Nephron progenitor cell (in vitro differentiated cells): Measurements from ENCODE around the gene TNFSF13B.

Source experiments
- DNase-seq: peaks from one replicate; pipeline ENCODE4 v3.0.0; 2021
- H3K27ac Mint-ChIP-seq: 2 replicates; pipeline ENCODE4 v1.8.0; 2021; ENCODE audit warnings: mild to moderate bottlenecking, moderate library complexity, mixed read lengths
- H3K27me3 Mint-ChIP-seq: 2 replicates; pipeline ENCODE4 v1.8.0; 2021; ENCODE audit warnings: mild to moderate bottlenecking, low read depth, mixed read lengths; ENCODE audit not compliant: poor library complexity
- H3K36me3 Mint-ChIP-seq: 2 replicates; pipeline ENCODE4 v1.8.0; 2021; ENCODE audit warnings: low read depth, mixed read lengths
- H3K4me1 Mint-ChIP-seq: 2 replicates; pipeline ENCODE4 v1.8.0; 2021; ENCODE audit warnings: mixed read lengths
- H3K4me3 Mint-ChIP-seq: 2 replicates; pipeline ENCODE4 v1.8.0; 2021; ENCODE audit warnings: mild to moderate bottlenecking, moderate library complexity, mixed read lengths
- H3K9me3 Mint-ChIP-seq: 2 replicates; pipeline ENCODE4 v1.8.0; 2021; ENCODE audit warnings: mild to moderate bottlenecking, moderate library complexity, mixed read lengths
- CTCF ChIP-seq: fragments of 200-600 bp; sonication (generic); IDR thresholded peaks from 2 replicates; pipeline ENCODE4 v1.5.0; 2021; ENCODE audit warnings: antibody characterized with exemption

TNFSF13B gene

GRCh38 chr13:108227651-108228272 lies 41.8 kb upstream of the TNFSF13B start:
- no peak overlapping the region for H3K27ac Mint-ChIP-seq
- H3K4me1 Mint-ChIP-seq, result peaks cover 21% of the 10 kb centered on the region
- H3K36me3 Mint-ChIP-seq, result peaks cover 11% of the 10 kb centered on the region
- peak; percentile 29 for DNase-seq
- H3K9me3 Mint-ChIP-seq, result no peaks in the 10 kb centered on the region
- H3K4me3 Mint-ChIP-seq, result no peak overlapping the region
- no peaks in the 10 kb centered on the region for H3K27me3 Mint-ChIP-seq
- peak; percentile 79 for TF ChIP-seq CTCF

- peaks cover 17% of the 10 kb centered on the region for H3K36me3 Mint-ChIP-seq
Measured at GRCh38 chr13:108230377-108230776, 39.1 kb upstream of the TNFSF13B start.

DNA sequence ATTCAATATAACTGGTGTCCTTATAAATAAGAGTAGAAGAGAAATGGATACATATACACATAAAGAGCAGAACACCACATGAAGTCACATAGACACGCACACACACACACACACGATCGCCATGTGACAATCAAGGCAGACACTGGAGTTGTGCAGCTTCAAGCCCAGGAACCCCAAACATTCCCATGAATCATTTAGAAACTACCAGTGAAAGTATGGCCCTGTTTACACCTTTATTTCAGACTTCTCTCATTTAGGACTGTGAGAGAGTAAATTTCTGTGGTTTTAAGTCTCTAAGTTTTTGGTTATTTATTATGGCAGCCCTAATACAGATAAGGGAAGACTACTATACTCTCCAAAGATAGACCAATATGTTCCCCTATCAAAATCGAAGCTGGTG lies 20.4 kb upstream of the TNFSF13B start:
- Mint-ChIP-seq H3K36me3 (peaks cover 30% of the 10 kb centered on the region), H3K27ac (no peak overlapping the region), H3K4me3 (no peak overlapping the region), H3K27me3 (no peaks in the 10 kb centered on the region), H3K4me1 (no peaks in the 10 kb centered on the region), H3K9me3 (peaks cover 45% of the 10 kb centered on the region)
- DNase-seq, result no peak
- no peak for TF ChIP-seq CTCF

More at GRCh38 chr13:108230377-108230776, 39.1 kb upstream of the TNFSF13B start:
- Mint-ChIP-seq H3K4me3 (no peak overlapping the region), H3K9me3 (no peaks in the 10 kb centered on the region), H3K4me1 (peaks cover 17% of the 10 kb centered on the region), H3K27me3 (no peaks in the 10 kb centered on the region), H3K27ac (no peak overlapping the region)
- DNase-seq, result no peak
- TF ChIP-seq CTCF, result no peak

- no peaks in the 10 kb centered on the region for H3K27me3 Mint-ChIP-seq
- peaks cover 10% of the 10 kb centered on the region for H3K36me3 Mint-ChIP-seq
- no peak for TF ChIP-seq CTCF
- no peak for DNase-seq
- H3K4me1 Mint-ChIP-seq, result no peaks in the 10 kb centered on the region
- no peak overlapping the region for H3K4me3 Mint-ChIP-seq
- peaks cover 19% of the 10 kb centered on the region for H3K9me3 Mint-ChIP-seq
- no peak overlapping the region for H3K27ac Mint-ChIP-seq
Measured at GRCh38 chr13:108257248-108257647, 12.3 kb upstream of the TNFSF13B start.

DNA sequence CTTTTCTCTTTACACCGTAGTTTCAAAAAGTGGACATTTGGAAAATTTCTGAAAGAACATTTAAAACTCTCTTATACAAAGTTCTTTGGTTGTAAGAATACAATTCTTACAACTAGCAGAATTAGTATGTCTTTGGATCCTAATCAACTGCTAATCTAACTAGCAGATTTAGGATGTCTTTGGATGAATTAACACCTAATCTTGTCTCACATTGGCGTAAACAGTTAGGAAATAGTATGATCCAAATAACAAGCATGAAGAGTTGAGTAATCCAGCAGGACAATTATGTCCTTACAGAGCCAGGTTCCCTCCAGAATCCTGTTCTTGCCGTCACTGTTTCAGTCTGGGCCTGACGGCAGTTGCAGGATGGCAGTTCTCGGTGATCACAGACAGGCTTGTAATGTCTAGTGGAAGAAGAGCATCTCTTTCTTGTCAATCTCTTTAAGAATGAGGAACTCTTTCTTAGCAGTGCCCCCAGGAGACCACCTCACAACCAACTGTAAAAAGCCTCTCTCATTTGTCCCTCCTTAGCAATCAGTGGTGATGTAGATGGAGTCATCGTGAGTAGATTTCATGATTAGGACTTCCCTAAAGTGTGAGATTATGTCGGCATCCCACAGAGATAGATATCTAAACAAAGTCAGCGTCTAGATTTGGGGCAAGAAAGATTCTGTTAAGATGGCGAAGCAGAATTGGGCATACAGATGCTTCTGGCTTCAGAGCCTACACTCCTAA lies 5.7 kb upstream of the TNFSF13B start:
- no peaks in the 10 kb centered on the region for H3K27me3 Mint-ChIP-seq
- H3K9me3 Mint-ChIP-seq, result no peaks in the 10 kb centered on the region
- H3K27ac Mint-ChIP-seq, result no peak overlapping the region
- no peak overlapping the region for H3K4me3 Mint-ChIP-seq
- DNase-seq, result no peak
- no peaks in the 10 kb centered on the region for H3K4me1 Mint-ChIP-seq
- no peak for TF ChIP-seq CTCF
- no peaks in the 10 kb centered on the region for H3K36me3 Mint-ChIP-seq
